WERI-Rb-1 (cell line): ENCODE results near the gene MGAT5.

ENCODE experiments used
- DNase-seq: peaks from one replicate; pipeline ENCODE4 v3.0.0-alpha.2; 2020
- H3K27ac ChIP-seq: fragments of 250-450 bp; sonication (Bioruptor Pico); 2 replicates; pipeline ENCODE4 v1.5.1; 2020; ENCODE audit warnings: mild to moderate bottlenecking, moderate library complexity
- H3K27me3 ChIP-seq: fragments of 250-450 bp; sonication (Bioruptor Pico); 2 replicates; pipeline ENCODE4 v1.5.1; 2021; ENCODE audit warnings: mild to moderate bottlenecking, low read depth, moderate library complexity; ENCODE audit not compliant: insufficient read depth, severe bottlenecking
- H3K36me3 ChIP-seq: fragments of 250-450 bp; sonication (Bioruptor Pico); 2 replicates; pipeline ENCODE4 v1.5.1; 2020; ENCODE audit warnings: mild to moderate bottlenecking, moderate library complexity
- H3K4me3 ChIP-seq: 2 replicates; pipeline ENCODE4 v1.5.1; 2011; ENCODE audit warnings: low read depth, mild to moderate bottlenecking, control low read depth, low read length
- H3K9me3 ChIP-seq: fragments of 250-450 bp; sonication (Bioruptor Pico); 2 replicates; pipeline ENCODE4 v1.5.1; 2021; ENCODE audit warnings: mild to moderate bottlenecking, moderate library complexity; ENCODE audit not compliant: severe bottlenecking
- TF ChIP-seq, protein P1 (sequence below): IDR thresholded peaks from 2 replicates; pipeline ENCODE4 v1.5.1; 2011; ENCODE audit warnings: low read depth, mild to moderate bottlenecking, control low read depth, inconsistent platforms, low read length

The MGAT5 gene

GRCh38 chr2:134218930-134219658, 34.8 kb upstream of the MGAT5 start:
- H3K9me3 ChIP-seq: no peaks in the 10 kb centered on the region

GRCh38 chr2:134220344-134220974, 33.4 kb upstream of the MGAT5 start:
- H3K4me3 ChIP-seq: no peak overlapping the region
- DNase-seq: no peak
- H3K27ac ChIP-seq: no peak overlapping the region
- no peaks in the 10 kb centered on the region for H3K36me3 ChIP-seq
- no peaks in the 10 kb centered on the region for H3K27me3 ChIP-seq
- TF ChIP-seq, protein P1, sequence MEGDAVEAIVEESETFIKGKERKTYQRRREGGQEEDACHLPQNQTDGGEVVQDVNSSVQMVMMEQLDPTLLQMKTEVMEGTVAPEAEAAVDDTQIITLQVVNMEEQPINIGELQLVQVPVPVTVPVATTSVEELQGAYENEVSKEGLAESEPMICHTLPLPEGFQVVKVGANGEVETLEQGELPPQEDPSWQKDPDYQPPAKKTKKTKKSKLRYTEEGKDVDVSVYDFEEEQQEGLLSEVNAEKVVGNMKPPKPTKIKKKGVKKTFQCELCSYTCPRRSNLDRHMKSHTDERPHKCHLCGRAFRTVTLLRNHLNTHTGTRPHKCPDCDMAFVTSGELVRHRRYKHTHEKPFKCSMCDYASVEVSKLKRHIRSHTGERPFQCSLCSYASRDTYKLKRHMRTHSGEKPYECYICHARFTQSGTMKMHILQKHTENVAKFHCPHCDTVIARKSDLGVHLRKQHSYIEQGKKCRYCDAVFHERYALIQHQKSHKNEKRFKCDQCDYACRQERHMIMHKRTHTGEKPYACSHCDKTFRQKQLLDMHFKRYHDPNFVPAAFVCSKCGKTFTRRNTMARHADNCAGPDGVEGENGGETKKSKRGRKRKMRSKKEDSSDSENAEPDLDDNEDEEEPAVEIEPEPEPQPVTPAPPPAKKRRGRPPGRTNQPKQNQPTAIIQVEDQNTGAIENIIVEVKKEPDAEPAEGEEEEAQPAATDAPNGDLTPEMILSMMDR: no peak
- no peaks in the 10 kb centered on the region for H3K9me3 ChIP-seq

More at GRCh38 chr2:134218930-134219658, 34.8 kb upstream of the MGAT5 start:
- Histone ChIP-seq H3K36me3 (no peaks in the 10 kb centered on the region), H3K27me3 (no peaks in the 10 kb centered on the region), H3K4me3 (no peak overlapping the region), H3K27ac (no peak overlapping the region)
- TF ChIP-seq, protein P1: no peak
- DNase-seq: no peak

GRCh38 chr2:134224005-134224404, 29.9 kb upstream of the MGAT5 start:
- H3K27ac ChIP-seq: no peak overlapping the region
- no peak overlapping the region for H3K4me3 ChIP-seq
- no peaks in the 10 kb centered on the region for H3K27me3 ChIP-seq
- DNase-seq: no peak
- H3K9me3 ChIP-seq: peaks cover 5% of the 10 kb centered on the region
- TF ChIP-seq, protein P1: no peak
- no peaks in the 10 kb centered on the region for H3K36me3 ChIP-seq

DNA sequence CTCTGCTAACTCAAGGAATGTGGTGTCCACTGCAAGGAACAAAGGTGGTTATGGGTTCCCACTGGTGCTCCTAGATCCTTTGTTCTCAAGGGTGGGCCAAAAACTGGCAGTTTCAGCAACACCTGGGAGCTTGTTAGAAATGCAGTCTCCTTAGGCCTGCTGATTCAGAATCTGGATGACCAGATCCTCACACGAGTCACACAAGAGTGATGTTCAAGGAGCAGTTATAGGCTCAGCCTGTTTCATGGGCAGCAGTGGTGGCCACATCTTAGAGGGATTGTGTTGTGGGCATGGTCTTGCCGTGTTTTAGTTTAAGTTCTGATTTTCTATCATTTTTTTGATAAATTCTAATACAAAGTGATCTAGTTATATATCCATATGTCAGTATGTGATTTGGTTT, 28.7 kb upstream of the MGAT5 start:
- no peak for DNase-seq
- H3K36me3 ChIP-seq: no peaks in the 10 kb centered on the region
- TF ChIP-seq, protein P1: no peak
- H3K9me3 ChIP-seq: peaks cover 5% of the 10 kb centered on the region
- H3K27ac ChIP-seq: no peak overlapping the region
- no peak overlapping the region for H3K4me3 ChIP-seq
- H3K27me3 ChIP-seq: no peaks in the 10 kb centered on the region

- Histone ChIP-seq H3K9me3 (peaks cover 5% of the 10 kb centered on the region), H3K36me3 (no peaks in the 10 kb centered on the region), H3K27ac (no peak overlapping the region), H3K27me3 (no peaks in the 10 kb centered on the region), H3K4me3 (no peak overlapping the region)
- TF ChIP-seq, protein P1: no peak
- no peak for DNase-seq
Measured at GRCh38 chr2:134225841-134226240, 28.0 kb upstream of the MGAT5 start.
